ENCODE data around the gene KRT13.

DNA sequence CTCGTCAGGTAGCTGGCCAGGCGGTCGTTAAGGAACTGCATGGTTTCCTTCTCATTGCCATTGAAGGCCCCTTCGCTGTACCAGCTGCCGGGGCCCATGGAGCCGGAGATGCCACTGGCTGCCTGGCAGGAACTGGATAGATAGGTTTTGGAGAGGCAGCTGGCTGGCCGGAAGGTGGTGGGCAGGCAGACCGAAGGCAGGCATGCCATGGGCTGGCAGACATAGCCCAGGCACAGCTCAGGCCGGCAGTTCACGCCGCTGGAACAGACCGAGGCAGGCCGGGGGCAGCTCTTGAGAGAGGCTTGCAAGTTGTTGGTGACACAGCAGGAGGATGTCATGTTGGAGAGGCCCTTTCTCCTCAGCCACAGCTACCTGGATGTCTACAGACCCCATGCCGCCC is 38.4 kb downstream of the KRT13 start, which contains the start of gene KRT32:
- TF ChIP-seq CTCF (IDR thresholded peaks at IDR 0.05; ENCODE audit: poor library complexity), result no peak
- TF ChIP-seq EZH2 (IDR thresholded peaks at IDR 0.05; ENCODE audit: borderline replicate concordance), result no peak

All from hepatocyte (in vitro differentiated cells).